Fibroblast of pulmonary artery (primary cell): ENCODE measurements around the gene GDAP2.

Experiments
- DNase-seq: peaks from one replicate; pipeline ENCODE4 v3.0.0-alpha.2; 2010; ENCODE audit warnings: low read depth
- H3K4me3 ChIP-seq: replicated peaks from 2 replicates; pipeline ENCODE4 v1.5.1; 2011; ENCODE audit warnings: low read depth, mild to moderate bottlenecking, control low read depth, low read length, moderate library complexity
- CTCF ChIP-seq: IDR thresholded peaks from 2 replicates; pipeline ENCODE4 v1.5.1; 2011; ENCODE audit warnings: mild to moderate bottlenecking, control low read depth, low read length, inconsistent platforms; ENCODE audit errors: missing control alignments

GDAP2 gene

DNA sequence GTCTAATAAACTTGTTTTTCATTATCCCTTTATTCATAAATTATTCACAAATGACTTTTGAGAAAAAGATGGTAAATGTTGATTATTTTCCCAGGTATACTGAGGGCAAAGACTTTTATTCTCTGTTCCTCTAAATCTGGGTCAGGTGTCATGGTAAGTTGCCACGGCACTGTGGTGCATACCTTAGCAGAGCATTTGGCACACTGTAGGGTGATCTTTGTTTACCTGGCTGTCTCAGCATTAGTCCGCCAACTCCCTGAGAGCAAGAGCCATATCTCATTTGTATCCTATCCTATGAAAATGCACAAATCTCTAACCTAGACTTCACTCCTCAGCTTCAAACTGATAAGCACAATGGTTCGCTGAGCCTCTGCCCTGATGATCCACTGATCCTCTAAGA lies 24.9 kb downstream of the GDAP2 start:
- DNase-seq: no peak
- H3K4me3 ChIP-seq: no peak overlapping the region
- TF ChIP-seq CTCF: no peak

DNA sequence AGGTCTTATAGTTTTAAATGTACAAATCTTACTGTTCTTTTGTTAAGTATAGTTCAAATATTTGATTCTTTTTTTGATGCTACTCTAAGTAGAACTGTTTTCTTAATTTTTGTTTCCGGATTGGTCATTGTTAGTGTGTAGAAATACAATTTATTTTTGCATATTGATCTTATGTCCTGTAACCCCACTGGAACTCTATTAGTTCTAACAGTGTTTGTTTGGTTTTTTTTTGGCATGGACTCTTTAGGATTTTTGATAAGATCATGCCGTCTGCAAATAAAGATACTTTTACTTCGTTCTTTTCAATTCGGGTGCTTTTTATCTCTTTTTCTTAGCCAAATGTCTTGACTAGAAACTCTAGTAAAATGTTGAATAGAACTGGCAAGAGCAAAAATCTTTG lies 26.5 kb downstream of the GDAP2 start:
- no peak overlapping the region for H3K4me3 ChIP-seq
- DNase-seq: no peak
- no peak for TF ChIP-seq CTCF

DNA sequence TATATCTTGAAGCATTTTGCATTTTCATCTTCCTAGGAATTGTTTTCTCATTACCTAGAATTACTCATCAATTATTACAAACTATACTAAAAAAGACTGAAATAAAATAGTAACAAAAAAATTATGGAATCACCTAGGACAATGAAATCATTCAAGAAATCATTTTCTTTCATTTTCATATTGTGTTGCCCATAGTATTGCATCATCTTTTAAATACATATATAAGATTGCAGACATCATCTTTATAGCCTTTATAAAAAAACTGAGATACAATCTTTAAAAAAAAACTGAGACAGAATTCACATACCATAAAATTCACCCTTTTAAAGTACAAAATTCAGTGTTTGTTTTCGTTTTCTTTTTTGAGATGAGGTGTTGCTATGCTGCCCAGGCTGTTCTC lies 29.6 kb downstream of the GDAP2 start:
- no peak overlapping the region for H3K4me3 ChIP-seq
- no peak for TF ChIP-seq CTCF
- no peak for DNase-seq

DNA sequence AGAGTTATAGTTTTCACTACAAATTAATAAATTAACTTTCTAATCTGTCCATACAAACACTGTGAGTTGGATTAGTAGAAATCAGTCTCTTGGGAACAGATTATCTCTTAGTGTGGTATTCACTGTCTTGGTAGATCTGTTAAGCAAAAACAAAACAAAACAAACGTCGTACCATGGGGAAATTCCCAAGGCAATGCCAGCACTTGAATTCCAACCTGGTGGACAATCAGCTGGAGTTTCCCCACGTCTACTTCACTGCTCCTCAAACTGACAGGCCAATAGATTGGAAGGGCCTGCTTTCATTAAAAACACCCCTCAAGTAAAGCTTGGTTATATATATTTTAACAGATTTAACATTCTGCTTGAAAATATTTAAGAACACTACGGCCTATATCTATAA lies 31.9 kb downstream of the GDAP2 start:
- DNase-seq: peak; percentile 43
- TF ChIP-seq CTCF: no peak
- no peak overlapping the region for H3K4me3 ChIP-seq

DNA sequence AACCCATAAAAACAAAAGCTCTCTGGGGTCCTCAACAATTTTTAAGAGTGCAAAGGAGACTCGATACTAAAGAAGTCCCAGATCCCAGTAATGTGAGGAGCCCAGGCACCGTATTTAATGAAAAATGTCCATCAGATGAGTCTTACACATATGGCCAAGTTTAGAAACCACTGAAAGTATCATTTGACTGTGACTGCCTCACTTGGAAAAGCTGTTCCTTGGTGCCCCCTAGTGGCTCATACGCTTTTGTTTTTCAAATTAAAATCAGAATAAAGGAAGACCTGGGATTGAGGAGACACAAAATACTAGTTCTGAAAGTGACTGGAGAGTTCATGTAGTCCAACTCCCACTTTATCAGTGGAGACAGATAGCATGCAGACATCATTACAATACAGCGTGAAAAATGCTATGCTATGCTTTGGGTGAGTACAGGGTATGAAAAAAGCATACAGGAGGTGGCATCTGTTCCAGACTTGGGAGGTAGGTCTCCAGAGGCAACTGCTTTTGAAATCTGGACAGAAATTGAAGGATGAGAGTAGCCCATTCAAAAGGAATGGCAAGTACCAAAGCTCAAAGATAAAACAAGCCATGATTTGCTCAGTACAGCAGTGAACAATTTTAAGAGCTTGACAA lies 33.8 kb downstream of the GDAP2 start:
- peak; percentile 77 for TF ChIP-seq CTCF
- peak; percentile 91 for DNase-seq
- no peak overlapping the region for H3K4me3 ChIP-seq

- DNase-seq: no peak
- no peak overlapping the region for H3K4me3 ChIP-seq
- no peak for TF ChIP-seq CTCF
Measured at GRCh38 chr1:117894078-117894477, 35.3 kb downstream of the GDAP2 start.

DNA sequence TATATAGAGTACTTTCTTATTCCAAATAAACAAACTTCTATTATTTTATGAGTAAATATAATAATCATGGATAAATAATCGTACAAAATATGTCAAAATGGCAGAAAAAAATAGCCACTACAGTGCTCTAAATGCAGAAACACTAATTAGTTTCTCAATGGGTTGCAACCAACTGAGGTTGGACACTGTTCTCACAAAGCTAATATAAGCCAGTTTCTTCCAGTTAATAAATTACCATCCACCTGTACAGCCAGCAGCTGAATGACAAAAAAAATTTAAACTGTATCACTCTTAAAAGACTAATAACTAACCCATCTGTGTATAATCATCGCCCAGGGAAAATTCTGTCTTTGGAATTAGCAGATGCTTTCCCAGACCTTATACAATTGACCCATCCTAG lies 36.9 kb downstream of the GDAP2 start:
- no peak overlapping the region for H3K4me3 ChIP-seq
- DNase-seq: no peak
- TF ChIP-seq CTCF: no peak
